Left ventricle myocardium superior (tissue), 1 donor: Measurements from ENCODE around the gene TKTL1. TPM values are rescaled to one million over a fixed set of nuclear protein-coding genes. Genes with fewer than 3 reads are reported as not detected.
"Not testable (repeated sequence)": the region's sequence is repeated elsewhere in the genome, so short reads cannot be mapped to it uniquely, and the experiment has no call there.

ENCODE experiments used
- ATAC-seq: fragments of 200-7000 bp; cut with Tn5 transposase; one replicate; pipeline ENCODE4 v1.9.1; 2020; ENCODE audit warnings: mild to moderate bottlenecking, moderate library complexity
- DNase-seq: peaks from one replicate; pipeline ENCODE4 v3.0.0-alpha.2; 2020
- intact Hi-C: fragments of 100-400 bp; cut with micrococcal nuclease; formaldehyde crosslinking; loops from one replicate; pipeline ENCODE4 v1.11.0; 2022
- long read RNA-seq: library from polyadenylated mRNA; unstranded; transcript quantifications from one replicate; pipeline ENCODE4 v2.0.0, GENCODE V29; 2021
- total RNA-seq: library from RNA; stranded (reverse); fragmentation: NEBNext Ultra II Directional; extraction: Animal tissue kit (Norgen Biotek cat#: 25700); gene quantifications from one replicate; pipeline ENCODE4 v1.2.1, GENCODE V29; 2021
- donor health status: DM: no; HTN: yes; CAD: no; lungs with severe emphysema.

Gene TKTL1
- 18.0 TPM for total RNA-seq
- long read RNA-seq, partial matches to known transcripts, result 6 of 15 reads
- long read RNA-seq, other reads (novel, unspliced or antisense), result 7 of 15 reads

- intact Hi-C loops, result no loop called here
- no peak for DNase-seq
- no peak for ATAC-seq
Measured at GRCh38 chrX:154295664-154296310, at the start of gene TKTL1. TKTL1 (plus strand) TSS chrX:154295795; CDS start chrX:154295860, 65 bp downstream.

GRCh38 chrX:154247377-154248045 is 48.1 kb upstream of the TKTL1 start:
- DNase-seq, intact Hi-C loops: not testable (repeated sequence)
- ATAC-seq, result peak; percentile 93

- DNase-seq, ATAC-seq, intact Hi-C loops: not testable (repeated sequence)
Measured at GRCh38 chrX:154248076-154248475, 47.5 kb upstream of the TKTL1 start.

- DNase-seq, intact Hi-C loops, ATAC-seq: not testable (repeated sequence)
Measured at GRCh38 chrX:154257282-154257681, 38.3 kb upstream of the TKTL1 start, which contains the start of gene OPN1MW3. OPN1MW3 (plus strand) TSS chrX:154257582; CDS start chrX:154257620, 38 bp downstream.

GRCh38 chrX:154258711-154259110 is 36.9 kb upstream of the TKTL1 start:
- ATAC-seq, DNase-seq, intact Hi-C loops: not testable (repeated sequence)

- intact Hi-C loops, DNase-seq, ATAC-seq: not testable (repeated sequence)
Measured at GRCh38 chrX:154263072-154263471, 32.5 kb upstream of the TKTL1 start.

GRCh38 chrX:154269245-154269644 is 26.4 kb upstream of the TKTL1 start:
- DNase-seq, intact Hi-C loops: not testable (repeated sequence)
- peak; percentile 74 for ATAC-seq

GRCh38 chrX:154284489-154285338 is 10.9 kb upstream of the TKTL1 start:
- DNase-seq, intact Hi-C loops: not testable (repeated sequence)
- ATAC-seq, result peak; percentile 93

- DNase-seq, ATAC-seq, intact Hi-C loops: not testable (repeated sequence)
Measured at GRCh38 chrX:154286406-154286805, 9.2 kb upstream of the TKTL1 start.

- no peak for DNase-seq
- intact Hi-C loops, result no loop called here
- ATAC-seq, result no peak
Measured at GRCh38 chrX:154294791-154295574, 612 bp upstream of the TKTL1 start, which contains the start of gene TEX28. TEX28 (minus strand) TSS chrX:154295124; CDS start chrX:154292117, 3,007 bp downstream.

- intact Hi-C loops, result no loop called here
- DNase-seq (no peak), ATAC-seq (no peak)
Measured at GRCh38 chrX:154296731-154297130, 1.1 kb downstream of the TKTL1 start.

GRCh38 chrX:154298312-154298711 is 2.7 kb downstream of the TKTL1 start:
- DNase-seq, result no peak
- ATAC-seq, result no peak
- intact Hi-C loops, result no loop called here

- no peak for DNase-seq
- no peak for ATAC-seq
- intact Hi-C loops, result no loop called here
Measured at GRCh38 chrX:154300816-154301215, 5.2 kb downstream of the TKTL1 start.

- DNase-seq, intact Hi-C loops, ATAC-seq: not testable (repeated sequence)
Measured at GRCh38 chrX:154302998-154303397, 7.4 kb downstream of the TKTL1 start.

GRCh38 chrX:154303476-154303875 is 7.9 kb downstream of the TKTL1 start:
- DNase-seq (no peak), ATAC-seq (no peak)
- intact Hi-C loops, result no loop called here

GRCh38 chrX:154304846-154305245 is 9.3 kb downstream of the TKTL1 start:
- ATAC-seq (no peak), DNase-seq (no peak)
- intact Hi-C loops, result no loop called here

GRCh38 chrX:154305541-154306205 is 10.1 kb downstream of the TKTL1 start:
- ATAC-seq, result peak; percentile 61
- intact Hi-C loops, result no loop called here
- DNase-seq, result no peak

GRCh38 chrX:154307202-154307601 is 11.6 kb downstream of the TKTL1 start:
- intact Hi-C loops, result no loop called here
- no peak for DNase-seq
- no peak for ATAC-seq
